Lung (tissue), 12 donors: ENCODE measurements around the gene SNX10. TPM values are rescaled to one million over a fixed set of nuclear protein-coding genes. Genes with fewer than 3 reads are reported as not detected.

Experiments used
- ATAC-seq: fragments of 200-7000 bp; cut with Tn5 transposase; one replicate; pipeline ENCODE4 v1.9.1; 2020; ENCODE audit warnings: moderate number of reproducible peaks; ENCODE audit not compliant: insufficient read depth, low FRiP score
- DNase-seq, 3 donors: peaks; one replicate each; pipeline ENCODE4 v3.0.0-alpha.2; 2013 to 2017
- H3K27ac ChIP-seq, 2 donors: one replicate each; pipeline ENCODE4 v1.5.1; 2013; ENCODE audit warnings: mild to moderate bottlenecking in 2 of 2, moderate library complexity in 2 of 2, control low read depth in 1 of 2, inconsistent platforms in 1 of 2, low read depth in 1 of 2, low read length in 1 of 2
- H3K27me3 ChIP-seq, 3 donors: one replicate each; pipeline ENCODE4 v1.5.1; 2013; ENCODE audit warnings: low read length in 2 of 3; ENCODE audit not compliant: control insufficient read depth in 3 of 3, insufficient read depth in 3 of 3
- H3K36me3 ChIP-seq, 4 donors: one replicate each; pipeline ENCODE4 v1.5.1; 2013; ENCODE audit warnings: low read length in 4 of 4, mild to moderate bottlenecking in 1 of 4, moderate library complexity in 1 of 4; ENCODE audit not compliant: control insufficient read depth in 4 of 4, insufficient read depth in 4 of 4
- H3K4me1 ChIP-seq, 5 donors: one replicate each; pipeline ENCODE4 v1.5.1; 2013; ENCODE audit warnings: low read length in 5 of 5, mild to moderate bottlenecking in 2 of 5, moderate library complexity in 1 of 5; ENCODE audit not compliant: control insufficient read depth in 5 of 5, insufficient read depth in 5 of 5
- H3K4me3 ChIP-seq: one replicate; pipeline ENCODE4 v1.5.1; 2013; ENCODE audit warnings: mild to moderate bottlenecking, control low read depth, moderate library complexity
- H3K9ac ChIP-seq, 2 donors: one replicate each; pipeline ENCODE4 v1.5.1; 2013; ENCODE audit warnings: low read length in 2 of 2, control low read depth in 1 of 2; ENCODE audit not compliant: insufficient read depth in 1 of 2
- H3K9me3 ChIP-seq, 4 donors: one replicate each; pipeline ENCODE4 v1.5.1; 2013; ENCODE audit warnings: low read length in 3 of 4, mild to moderate bottlenecking in 1 of 4, moderate library complexity in 1 of 4; ENCODE audit not compliant: control insufficient read depth in 4 of 4, insufficient read depth in 3 of 4
- WGBS, 2 donors: extraction: QIAGEN DNeasy Blood & Tissue Kit; methylation state at CpG; one replicate each; pipeline ENCODE4 v1.1.7; 2013; 5-methylcytosine and 5-hydroxymethylcytosine counted together
- polyA plus RNA-seq, 2 donors: library from polyadenylated mRNA; stranded (reverse); fragments of 200-250 nt; gene quantifications; one replicate each; pipeline ENCODE4 v1.2.1, GENCODE V29; 2013
- total RNA-seq, 2 donors: library from RNA; depleted of rRNA in 1 of 2; stranded (reverse); fragments of >200 nt in 1 of 2; gene quantifications; one replicate each; pipeline ENCODE4 v1.2.1, GENCODE V29; 2014 to 2021
- TF ChIP-seq, protein P1 (sequence below): IDR thresholded peaks from 2 replicates; pipeline ENCODE4 v1.5.1; 2012; ENCODE audit warnings: mild to moderate bottlenecking; ENCODE audit errors: control extremely low read depth, extremely low read depth
- donor health status: control.
- donor health status: control.
- donor health status: Bipolar disorder and iron deficiency.
- donor health status: healthy.
- donor health status: DM: yes; HTN: yes; CAD: no.

The SNX10 gene
- total and polyA plus RNA-seq, 4 donors, result 12.2 to 54.7 (median 36.7) TPM

DNA sequence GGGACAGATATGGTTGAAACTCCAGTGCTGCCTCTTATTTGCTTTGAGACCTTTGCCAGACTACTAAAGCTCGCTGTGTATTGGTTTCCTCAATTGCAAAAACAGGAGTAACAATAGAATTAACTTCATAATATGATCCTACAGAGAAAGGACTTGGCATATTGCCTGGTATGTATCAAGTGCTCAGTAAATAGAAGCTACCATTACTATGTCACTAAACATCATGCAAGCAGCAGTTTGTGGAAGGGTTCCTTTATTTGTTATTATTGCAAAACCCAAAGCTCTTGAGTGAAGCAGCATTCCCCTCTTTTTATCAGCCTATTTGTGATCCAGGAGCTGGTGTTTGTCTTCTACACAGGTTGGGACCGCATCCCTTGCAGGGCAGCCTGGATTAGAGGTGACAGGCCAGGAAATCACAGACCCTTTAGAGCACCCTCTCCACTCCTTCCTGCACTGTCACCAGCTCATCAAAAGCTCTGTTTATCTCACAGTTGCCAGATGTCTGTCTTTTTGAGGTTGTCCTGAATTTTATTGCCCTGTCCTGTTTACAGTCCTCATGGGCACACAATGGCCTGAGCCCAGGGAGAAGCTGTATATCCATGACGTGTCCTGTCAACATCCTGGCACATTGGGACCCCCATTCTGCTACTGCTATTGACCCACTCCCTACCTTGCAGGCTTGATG lies 121.5 kb downstream of the SNX10 start:
- no peaks in the 10 kb centered on the region for H3K9me3 ChIP-seq
- 50 to 76% methylated on average over 3 of the region's 3 CpGs for WGBS, 2 donors
- H3K27ac ChIP-seq, result peak overlapping the region in 1 of 2 donors; percentile 55
- DNase-seq (peak in 2 of 3 donors; percentile 38 to 57), ATAC-seq (no peak)
- H3K27me3 ChIP-seq, result no peaks in the 10 kb centered on the region
- peaks cover 0 to 2% (median 0%) of the 10 kb centered on the region in 4 donors for H3K36me3 ChIP-seq
- TF ChIP-seq, protein P1, sequence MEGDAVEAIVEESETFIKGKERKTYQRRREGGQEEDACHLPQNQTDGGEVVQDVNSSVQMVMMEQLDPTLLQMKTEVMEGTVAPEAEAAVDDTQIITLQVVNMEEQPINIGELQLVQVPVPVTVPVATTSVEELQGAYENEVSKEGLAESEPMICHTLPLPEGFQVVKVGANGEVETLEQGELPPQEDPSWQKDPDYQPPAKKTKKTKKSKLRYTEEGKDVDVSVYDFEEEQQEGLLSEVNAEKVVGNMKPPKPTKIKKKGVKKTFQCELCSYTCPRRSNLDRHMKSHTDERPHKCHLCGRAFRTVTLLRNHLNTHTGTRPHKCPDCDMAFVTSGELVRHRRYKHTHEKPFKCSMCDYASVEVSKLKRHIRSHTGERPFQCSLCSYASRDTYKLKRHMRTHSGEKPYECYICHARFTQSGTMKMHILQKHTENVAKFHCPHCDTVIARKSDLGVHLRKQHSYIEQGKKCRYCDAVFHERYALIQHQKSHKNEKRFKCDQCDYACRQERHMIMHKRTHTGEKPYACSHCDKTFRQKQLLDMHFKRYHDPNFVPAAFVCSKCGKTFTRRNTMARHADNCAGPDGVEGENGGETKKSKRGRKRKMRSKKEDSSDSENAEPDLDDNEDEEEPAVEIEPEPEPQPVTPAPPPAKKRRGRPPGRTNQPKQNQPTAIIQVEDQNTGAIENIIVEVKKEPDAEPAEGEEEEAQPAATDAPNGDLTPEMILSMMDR, result no peak
- H3K4me1 ChIP-seq, result peaks cover 0 to 25% (median 11%) of the 10 kb centered on the region in 5 donors
- no peak overlapping the region for H3K4me3 ChIP-seq
- no peak overlapping the region for H3K9ac ChIP-seq

DNA sequence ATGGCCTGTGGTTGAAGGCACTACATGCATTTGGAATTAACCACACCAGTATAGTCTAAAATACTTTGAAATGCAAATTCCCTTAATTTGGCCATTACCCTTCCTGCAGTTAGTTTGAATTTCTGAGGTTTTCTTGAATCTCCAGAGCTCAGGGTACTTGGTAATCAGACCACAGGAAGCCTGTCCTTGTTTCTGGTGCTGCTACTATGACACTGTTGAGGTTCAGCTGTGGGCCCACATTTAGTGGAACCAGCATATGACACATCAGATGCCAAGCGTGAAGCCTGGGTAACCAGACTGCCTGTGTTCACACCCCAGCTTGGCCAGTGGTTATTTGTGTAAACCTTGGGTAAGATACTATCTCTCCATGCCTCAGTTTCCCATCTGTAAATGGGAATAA lies 124.3 kb downstream of the SNX10 start:
- no peak for DNase-seq
- ATAC-seq, result no peak
- peak overlapping the region in 1 of 2 donors; percentile 60 for H3K27ac ChIP-seq
- no peak overlapping the region for H3K9ac ChIP-seq
- H3K36me3 ChIP-seq, result peaks cover 0 to 2% (median 0%) of the 10 kb centered on the region in 4 donors
- H3K27me3 ChIP-seq, result no peaks in the 10 kb centered on the region
- TF ChIP-seq, protein P1, result no peak
- no peaks in the 10 kb centered on the region for H3K9me3 ChIP-seq
- WGBS, 2 donors, result 88 to 95% methylated on average over 1 of the region's 1 CpG
- H3K4me3 ChIP-seq, result no peak overlapping the region
- H3K4me1 ChIP-seq, result peaks cover 0 to 9% (median 3%) of the 10 kb centered on the region in 5 donors

DNA sequence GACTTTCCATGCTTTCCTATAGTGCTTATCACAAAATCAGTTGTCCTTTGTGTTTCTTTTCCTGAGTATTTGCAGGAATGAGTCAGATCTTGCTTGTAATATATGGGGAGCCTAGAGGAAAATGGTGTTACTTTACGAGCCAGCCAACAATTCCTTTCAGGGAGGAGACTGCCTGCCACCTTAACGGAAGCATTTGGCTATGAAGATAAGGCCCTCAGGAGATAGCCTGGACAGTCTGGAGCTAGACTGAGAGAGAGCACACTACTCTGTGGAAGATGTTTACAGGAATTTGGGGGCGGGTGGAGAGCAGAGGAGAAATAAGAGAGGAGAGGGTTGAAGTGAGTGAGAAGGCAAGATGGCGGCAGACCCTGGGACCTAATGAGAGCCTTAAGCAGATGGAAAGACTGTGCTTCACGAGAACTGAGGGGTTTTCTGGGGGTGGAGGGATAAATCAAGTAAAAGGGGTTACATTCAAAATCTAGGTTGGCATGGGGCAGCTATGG lies 126.3 kb downstream of the SNX10 start:
- TF ChIP-seq, protein P1, result no peak

More for the DNA sequence above, 126.3 kb downstream of the SNX10 start:
- peak overlapping the region in 1 of 2 donors; percentile 64 for H3K27ac ChIP-seq
- no peaks in the 10 kb centered on the region for H3K9me3 ChIP-seq
- ATAC-seq (no peak), DNase-seq (no peak)
- no peaks in the 10 kb centered on the region for H3K27me3 ChIP-seq
- peaks cover 0 to 2% (median 0%) of the 10 kb centered on the region in 4 donors for H3K36me3 ChIP-seq
- WGBS, 2 donors, result 68 to 85% methylated on average over 5 of the region's 5 CpGs
- H3K4me1 ChIP-seq, result peaks cover 0 to 7% (median 3%) of the 10 kb centered on the region in 5 donors
- no peak overlapping the region for H3K4me3 ChIP-seq
- no peak overlapping the region for H3K9ac ChIP-seq
